Thyroid gland (tissue), 4 donors: Measurements from ENCODE around the gene CPNE4.

Source experiments
- CTCF ChIP-seq, 6 experiments: fragments of 200-600 bp in 3 of 6; fragments of 450-650 bp in 3 of 6; sonication (generic) in 3 of 6; IDR thresholded peaks; one replicate each; pipeline ENCODE4 v1.5.1; 2016 to 2019; ENCODE audit warnings: antibody characterized with exemption in 6 of 6, mild to moderate bottlenecking in 2 of 6, inconsistent platforms in 1 of 6, moderate library complexity in 1 of 6
- POLR2A ChIP-seq, 2 donors: fragments of 450-650 bp; IDR thresholded peaks; one replicate each; pipeline ENCODE4 v1.6.1; 2017; ENCODE audit warnings: antibody characterized with exemption in 2 of 2, mild to moderate bottlenecking in 2 of 2, moderate library complexity in 1 of 2

GRCh38 chr3:131914090-131914691 is 120.6 kb downstream of the CPNE4 start:
- TF ChIP-seq POLR2A (IDR thresholded peaks at IDR 0.05) (no peak), CTCF (IDR thresholded peaks at IDR 0.05) (no peak)
